ENCODE data around the gene ATP9B.

The ATP9B gene

GRCh38 chr18:79393635-79394533 is 324.7 kb downstream of the ATP9B start:
- POLR2A ChIA-PET = interaction anchor here (0.9 kb wide), 1 partner anchor 85 kb away, joined by 3 read pairs; no protein-coding TSS in a partner anchor
- CTCF ChIA-PET = interaction anchor here (0.6 to 2.1 kb wide), 5 partner anchors 10 to 840 kb away, joined by 3 to 11 read pairs (median 5); no protein-coding TSS in a partner anchor
- H3K4me1 ChIP-seq (ENCODE audit: control insufficient read depth, insufficient read depth, low read length) = peaks cover 6% of the 10 kb centered on the region; the same call in 1 of the 2 replicates
- no peaks in the 10 kb centered on the region for H3K9me3 ChIP-seq (ENCODE audit: control insufficient read depth, insufficient read depth, low read depth, low read length)
- peak overlapping the region; percentile 81; the same call in 1 of the 2 replicates for H3K27ac ChIP-seq (ENCODE audit: extremely low read depth, low read depth, low read length)
- H3K4me3 ChIP-seq (ENCODE audit: low read depth, low read length) = peak overlapping the region; percentile 33
- H3K36me3 ChIP-seq (ENCODE audit: control insufficient read depth in 2 of 2, insufficient read depth in 1 of 2, low read length in 2 of 2) = no peaks in the 10 kb centered on the region
- TF ChIP-seq ZNF391 (tag by site-specific recombination; IDR thresholded peaks at IDR 0.05; ENCODE audit: borderline replicate concordance, low read depth) (no peak), ZNF18 (tag by site-specific recombination; IDR thresholded peaks at IDR 0.05) (no peak), ZNF571 (tag by site-specific recombination; IDR thresholded peaks at IDR 0.05) (no peak), IKZF3 (tag by site-specific recombination; IDR thresholded peaks at IDR 0.05) (peak; percentile 72), ZNF707 (tag by site-specific recombination; IDR thresholded peaks at IDR 0.05) (no peak), ZFP69B (tag by site-specific recombination; IDR thresholded peaks at IDR 0.05) (0 out of 2 replicates have a peak, but pooled peaks have one; percentile 26), ZNF223 (tag by site-specific recombination; IDR thresholded peaks at IDR 0.05) (no peak), ZNF658 (tag by site-specific recombination; IDR thresholded peaks at IDR 0.05) (no peak), ZNF24 (tag by site-specific recombination; IDR thresholded peaks at IDR 0.05) (no peak), ZSCAN16 (tag by site-specific recombination; IDR thresholded peaks at IDR 0.05) (no peak), ZNF768 (tag by site-specific recombination; IDR thresholded peaks at IDR 0.05) (no peak), SETDB1 (IDR thresholded peaks at IDR 0.05; ENCODE audit: insufficient read length, low read length) (no peak), ZNF660 (tag by site-specific recombination; IDR thresholded peaks at IDR 0.05) (0 out of 2 replicates have a peak, but pooled peaks have one; percentile 42), ZNF16 (tag by site-specific recombination; IDR thresholded peaks at IDR 0.05; ENCODE audit: low read depth) (no peak), HOXA7 (CRISPR knock-in tag; IDR thresholded peaks at IDR 0.05; ENCODE audit: borderline replicate concordance) (no peak), ZNF692 (tag by site-specific recombination; IDR thresholded peaks at IDR 0.05) (no peak; the same call in 1 of the 2 replicates), PRDM6 (tag by site-specific recombination; IDR thresholded peaks at IDR 0.05) (no peak; the same call in 1 of the 2 replicates), HIC1 (tag by site-specific recombination; IDR thresholded peaks at IDR 0.05) (peak; percentile 41; the same call in 1 of the 2 replicates)
- TF ChIP-seq, protein P1, sequence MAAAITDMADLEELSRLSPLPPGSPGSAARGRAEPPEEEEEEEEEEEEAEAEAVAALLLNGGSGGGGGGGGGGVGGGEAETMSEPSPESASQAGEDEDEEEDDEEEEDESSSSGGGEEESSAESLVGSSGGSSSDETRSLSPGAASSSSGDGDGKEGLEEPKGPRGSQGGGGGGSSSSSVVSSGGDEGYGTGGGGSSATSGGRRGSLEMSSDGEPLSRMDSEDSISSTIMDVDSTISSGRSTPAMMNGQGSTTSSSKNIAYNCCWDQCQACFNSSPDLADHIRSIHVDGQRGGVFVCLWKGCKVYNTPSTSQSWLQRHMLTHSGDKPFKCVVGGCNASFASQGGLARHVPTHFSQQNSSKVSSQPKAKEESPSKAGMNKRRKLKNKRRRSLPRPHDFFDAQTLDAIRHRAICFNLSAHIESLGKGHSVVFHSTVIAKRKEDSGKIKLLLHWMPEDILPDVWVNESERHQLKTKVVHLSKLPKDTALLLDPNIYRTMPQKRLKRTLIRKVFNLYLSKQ (tag by site-specific recombination; IDR thresholded peaks at IDR 0.05; ENCODE audit: borderline replicate concordance) = no peak
- TF ChIP-seq, protein P2, sequence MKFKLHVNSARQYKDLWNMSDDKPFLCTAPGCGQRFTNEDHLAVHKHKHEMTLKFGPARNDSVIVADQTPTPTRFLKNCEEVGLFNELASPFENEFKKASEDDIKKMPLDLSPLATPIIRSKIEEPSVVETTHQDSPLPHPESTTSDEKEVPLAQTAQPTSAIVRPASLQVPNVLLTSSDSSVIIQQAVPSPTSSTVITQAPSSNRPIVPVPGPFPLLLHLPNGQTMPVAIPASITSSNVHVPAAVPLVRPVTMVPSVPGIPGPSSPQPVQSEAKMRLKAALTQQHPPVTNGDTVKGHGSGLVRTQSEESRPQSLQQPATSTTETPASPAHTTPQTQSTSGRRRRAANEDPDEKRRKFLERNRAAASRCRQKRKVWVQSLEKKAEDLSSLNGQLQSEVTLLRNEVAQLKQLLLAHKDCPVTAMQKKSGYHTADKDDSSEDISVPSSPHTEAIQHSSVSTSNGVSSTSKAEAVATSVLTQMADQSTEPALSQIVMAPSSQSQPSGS (tag by site-specific recombination; IDR thresholded peaks at IDR 0.05; ENCODE audit: low read depth) = no peak

All from HEK293 (cell line).